ENCODE results near the gene IGFBP5.

DNA sequence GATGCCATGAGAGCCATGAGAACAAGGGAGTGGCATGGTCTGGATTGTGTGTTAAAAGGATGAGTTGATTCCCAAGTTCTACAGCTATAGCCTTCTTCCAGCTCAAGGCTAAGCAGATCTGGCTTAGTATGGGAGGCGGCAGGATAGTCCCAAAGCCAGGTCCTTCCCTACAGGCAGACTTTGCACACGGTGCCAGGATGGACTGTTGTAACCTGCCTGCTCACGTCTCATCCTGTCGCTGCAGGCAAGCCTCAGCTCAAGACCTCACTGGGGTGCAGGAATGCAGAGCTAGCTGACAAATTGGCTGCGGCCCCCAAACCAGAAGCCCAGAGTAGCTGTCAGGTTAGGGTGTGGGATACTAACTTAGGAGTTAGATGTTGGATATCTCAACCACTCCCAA is 28.8 kb upstream of the IGFBP5 start:
- TF ChIP-seq POLR2A (IDR thresholded peaks at IDR 0.05) (no peak), EP300 (IDR thresholded peaks at IDR 0.05) (no peak)
- TF ChIP-seq, protein P1, sequence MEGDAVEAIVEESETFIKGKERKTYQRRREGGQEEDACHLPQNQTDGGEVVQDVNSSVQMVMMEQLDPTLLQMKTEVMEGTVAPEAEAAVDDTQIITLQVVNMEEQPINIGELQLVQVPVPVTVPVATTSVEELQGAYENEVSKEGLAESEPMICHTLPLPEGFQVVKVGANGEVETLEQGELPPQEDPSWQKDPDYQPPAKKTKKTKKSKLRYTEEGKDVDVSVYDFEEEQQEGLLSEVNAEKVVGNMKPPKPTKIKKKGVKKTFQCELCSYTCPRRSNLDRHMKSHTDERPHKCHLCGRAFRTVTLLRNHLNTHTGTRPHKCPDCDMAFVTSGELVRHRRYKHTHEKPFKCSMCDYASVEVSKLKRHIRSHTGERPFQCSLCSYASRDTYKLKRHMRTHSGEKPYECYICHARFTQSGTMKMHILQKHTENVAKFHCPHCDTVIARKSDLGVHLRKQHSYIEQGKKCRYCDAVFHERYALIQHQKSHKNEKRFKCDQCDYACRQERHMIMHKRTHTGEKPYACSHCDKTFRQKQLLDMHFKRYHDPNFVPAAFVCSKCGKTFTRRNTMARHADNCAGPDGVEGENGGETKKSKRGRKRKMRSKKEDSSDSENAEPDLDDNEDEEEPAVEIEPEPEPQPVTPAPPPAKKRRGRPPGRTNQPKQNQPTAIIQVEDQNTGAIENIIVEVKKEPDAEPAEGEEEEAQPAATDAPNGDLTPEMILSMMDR (IDR thresholded peaks at IDR 0.05), result no peak

Data from tibial nerve (tissue), 4 donors.